HEK293 (cell line): Measurements from ENCODE around the gene KBTBD3.

Experiments used
- PATZ1 ChIP-seq: fragments of 450-650 bp; formaldehyde crosslinking; IDR thresholded peaks from 2 replicates; pipeline ENCODE4 v1.5.1; 2016; ENCODE audit warnings: missing biosample characterization, missing genetic modification characterization
- PBX3 ChIP-seq: sonication (generic); formaldehyde crosslinking; IDR thresholded peaks from 2 replicates; pipeline ENCODE4 v1.8.1; 2022; ENCODE audit warnings: mild to moderate bottlenecking, moderate library complexity, missing genetic modification reagents
- ZBTB1 ChIP-seq: fragments of 450-650 bp; formaldehyde crosslinking; IDR thresholded peaks from 2 replicates; pipeline ENCODE4 v1.5.1; 2016; ENCODE audit warnings: missing biosample characterization, missing genetic modification characterization
- ZBTB20 ChIP-seq: fragments of 450-650 bp; formaldehyde crosslinking; IDR thresholded peaks from 2 replicates; pipeline ENCODE4 v1.5.1; 2016; ENCODE audit warnings: missing biosample characterization, missing genetic modification characterization
- ZBTB21 ChIP-seq: fragments of 450-650 bp; formaldehyde crosslinking; IDR thresholded peaks from 2 replicates; pipeline ENCODE4 v1.5.1; 2017; ENCODE audit warnings: missing biosample characterization, missing genetic modification characterization
- ZBTB49 ChIP-seq: fragments of 450-650 bp; formaldehyde crosslinking; IDR thresholded peaks from 2 replicates; pipeline ENCODE4 v1.5.1; 2016; ENCODE audit warnings: missing biosample characterization, missing genetic modification characterization, low read depth
- ZBTB6 ChIP-seq: fragments of 450-650 bp; formaldehyde crosslinking; IDR thresholded peaks from 2 replicates; pipeline ENCODE4 v1.5.1; 2017; ENCODE audit warnings: missing biosample characterization, missing genetic modification characterization
- ZEB2 ChIP-seq: fragments of 450-650 bp; formaldehyde crosslinking; IDR thresholded peaks from 2 replicates; pipeline ENCODE4 v1.5.1; 2016; ENCODE audit warnings: missing biosample characterization, missing genetic modification characterization
- ZFP37 ChIP-seq: fragments of 450-650 bp; formaldehyde crosslinking; IDR thresholded peaks from 2 replicates; pipeline ENCODE4 v1.5.1; 2016; ENCODE audit warnings: missing biosample characterization, missing genetic modification characterization
- ZIC2 ChIP-seq: fragments of 450-650 bp; formaldehyde crosslinking; IDR thresholded peaks from 2 replicates; pipeline ENCODE4 v1.5.1; 2016; ENCODE audit warnings: missing biosample characterization, missing genetic modification characterization
- ZNF175 ChIP-seq: fragments of 450-650 bp; formaldehyde crosslinking; IDR thresholded peaks from 2 replicates; pipeline ENCODE4 v1.5.1; 2016; ENCODE audit warnings: missing biosample characterization, missing genetic modification characterization
- ZNF19 ChIP-seq: fragments of 450-650 bp; formaldehyde crosslinking; IDR thresholded peaks from 2 replicates; pipeline ENCODE4; 2016; ENCODE audit warnings: missing biosample characterization, missing genetic modification characterization, low read depth
- ZNF211 ChIP-seq: fragments of 450-650 bp; formaldehyde crosslinking; IDR thresholded peaks from 2 replicates; pipeline ENCODE4 v1.5.1; 2016; ENCODE audit warnings: low read depth, missing biosample characterization, missing genetic modification characterization
- ZNF280D ChIP-seq: fragments of 450-650 bp; formaldehyde crosslinking; IDR thresholded peaks from 2 replicates; pipeline ENCODE4 v1.5.1; 2016; ENCODE audit warnings: missing biosample characterization, missing genetic modification characterization
- ZNF335 ChIP-seq: fragments of 450-650 bp; formaldehyde crosslinking; conservative IDR thresholded peaks from 2 replicates; pipeline ENCODE4 v1.5.1; 2016; ENCODE audit warnings: missing biosample characterization, missing genetic modification characterization
- ZNF341 ChIP-seq: fragments of 450-650 bp; formaldehyde crosslinking; IDR thresholded peaks from 2 replicates; pipeline ENCODE4; 2016; ENCODE audit warnings: low read depth, missing biosample characterization, missing genetic modification characterization
- ZNF423 ChIP-seq: fragments of 450-650 bp; formaldehyde crosslinking; IDR thresholded peaks from 2 replicates; pipeline ENCODE4 v1.5.1; 2016; ENCODE audit warnings: missing biosample characterization, missing genetic modification characterization
- ZNF473 ChIP-seq: fragments of 450-650 bp; formaldehyde crosslinking; IDR thresholded peaks from 2 replicates; pipeline ENCODE4 v1.5.1; 2017; ENCODE audit warnings: missing biosample characterization, missing genetic modification characterization
- ZNF510 ChIP-seq: fragments of 450-650 bp; formaldehyde crosslinking; IDR thresholded peaks from 2 replicates; pipeline ENCODE4 v1.5.1; 2018; ENCODE audit warnings: mild to moderate bottlenecking, missing genetic modification characterization, missing biosample characterization; ENCODE audit not compliant: insufficient replicate concordance
- ZNF514 ChIP-seq: fragments of 450-650 bp; formaldehyde crosslinking; IDR thresholded peaks from 2 replicates; pipeline ENCODE4 v1.5.1; 2016; ENCODE audit warnings: missing biosample characterization, missing genetic modification characterization
- ZNF610 ChIP-seq: fragments of 450-650 bp; formaldehyde crosslinking; IDR thresholded peaks from 2 replicates; pipeline ENCODE4 v1.5.1; 2016; ENCODE audit warnings: missing biosample characterization, missing genetic modification characterization, borderline replicate concordance
- ZNF654 ChIP-seq: fragments of 450-650 bp; formaldehyde crosslinking; IDR thresholded peaks from 2 replicates; pipeline ENCODE4 v1.5.1; 2016; ENCODE audit warnings: low read depth, missing biosample characterization, missing genetic modification characterization
- ZNF664 ChIP-seq: fragments of 450-650 bp; formaldehyde crosslinking; IDR thresholded peaks from 2 replicates; pipeline ENCODE4 v1.5.1; 2016; ENCODE audit warnings: missing biosample characterization, missing genetic modification characterization
- ZNF776 ChIP-seq: fragments of 450-650 bp; formaldehyde crosslinking; IDR thresholded peaks from 2 replicates; pipeline ENCODE4 v1.5.0; 2017; ENCODE audit warnings: missing biosample characterization, missing genetic modification characterization, borderline replicate concordance
- ZNF777 ChIP-seq: fragments of 450-650 bp; formaldehyde crosslinking; IDR thresholded peaks from 2 replicates; pipeline ENCODE4 v1.5.1; 2017; ENCODE audit warnings: missing biosample characterization, missing genetic modification characterization, borderline replicate concordance
- ZNF837 ChIP-seq: fragments of 450-650 bp; formaldehyde crosslinking; IDR thresholded peaks from 2 replicates; pipeline ENCODE4 v1.5.1; 2016; ENCODE audit warnings: missing biosample characterization, missing genetic modification characterization
- ZSCAN18 ChIP-seq: fragments of 450-650 bp; formaldehyde crosslinking; IDR thresholded peaks from 2 replicates; pipeline ENCODE4 v1.5.1; 2016; ENCODE audit warnings: missing biosample characterization, missing genetic modification characterization
- ZXDB ChIP-seq: fragments of 450-650 bp; formaldehyde crosslinking; IDR thresholded peaks from 2 replicates; pipeline ENCODE4 v1.5.1; 2016; ENCODE audit warnings: missing biosample characterization, missing genetic modification characterization

The KBTBD3 gene

GRCh38 chr11:106012744-106013143, 64.4 kb downstream of the KBTBD3 start (continued):
- TF ChIP-seq ZNF280D (tag by site-specific recombination) (no peak), ZBTB21 (0 out of 2 replicates have a peak, but pooled peaks have one; percentile 27), ZBTB6 (tag by site-specific recombination) (no peak), ZNF837 (tag by site-specific recombination) (no peak), ZNF423 (tag by site-specific recombination) (no peak), ZNF341 (tag by site-specific recombination) (no peak), ZNF175 (tag by site-specific recombination) (no peak), ZNF19 (no peak), ZFP37 (tag by site-specific recombination) (0 out of 2 replicates have a peak, but pooled peaks have one; percentile 56), ZEB2 (peak; percentile 43; the same call in 1 of the 2 replicates), ZBTB20 (tag by site-specific recombination) (no peak), ZXDB (tag by site-specific recombination) (no peak), ZSCAN18 (tag by site-specific recombination) (no peak), ZNF211 (tag by site-specific recombination) (no peak), ZNF610 (no peak), ZNF777 (no peak), ZNF514 (no peak), ZBTB49 (tag by site-specific recombination) (no peak), ZNF664 (tag by site-specific recombination) (no peak), ZNF510 (tag by site-specific recombination) (no peak), ZNF654 (no peak), PBX3 (CRISPR knock-in tag) (no peak), ZNF335 (tag by site-specific recombination) (0 out of 2 replicates have a peak, but pooled peaks have one; percentile 30), ZNF776 (tag by site-specific recombination) (no peak), PATZ1 (tag by site-specific recombination) (no peak), ZIC2 (tag by site-specific recombination) (no peak), ZNF473 (no peak), ZBTB1 (no peak)
